Measurements from ENCODE around the gene MYO1D. TPM values are rescaled to one million over a fixed set of nuclear protein-coding genes. Genes with fewer than 3 reads are reported as not detected.

The MYO1D gene
- total and polyA plus RNA-seq, 2 of the 13 experiments (the other 11 are each of a cell fraction or from before 2014, with no cell fraction given), result 13.2 to 17.3 TPM

- Histone ChIP-seq H3K79me2 (ENCODE audit: insufficient read depth, low read length) (no peaks in the 10 kb centered on the region), H2AFZ (ENCODE audit: low read length) (no peak overlapping the region), H3K4me3 (replicated peaks in 1 of 3; ENCODE audit: insufficient read depth in 1 of 3, low read depth in 2 of 3, low read length in 3 of 3) (no peak overlapping the region), H3K4me2 (ENCODE audit: low read depth, low read length) (no peak overlapping the region), H4K20me1 (ENCODE audit: insufficient read depth, low read length) (no peaks in the 10 kb centered on the region; the same call in 1 of the 2 replicates), H3K9ac (ENCODE audit: insufficient read depth, low read depth, low read length) (no peak overlapping the region), H3K9me3 (ENCODE audit: low read length) (no peaks in the 10 kb centered on the region), H3K27me3 (ENCODE audit: control insufficient read depth in 1 of 2, insufficient read depth in 2 of 2, low read length in 2 of 2) (no peaks in the 10 kb centered on the region), H3K27ac (ENCODE audit: extremely low read length, insufficient read depth, low read length) (no peak overlapping the region), H3K36me3 (replicated peaks in 1 of 2; ENCODE audit: control insufficient read depth in 1 of 2, insufficient read depth in 2 of 2, low read length in 2 of 2) (no peaks in the 10 kb centered on the region), H3K4me1 (ENCODE audit: insufficient read depth, low read length) (no peaks in the 10 kb centered on the region)
- ChIA-PET CTCF (ENCODE audit: low intra/inter-chr PET ratio, low total read pairs) (no interaction called here), POLR2A (no interaction called here)
- TF ChIP-seq SP140L (CRISPR knock-in tag; IDR thresholded peaks at IDR 0.05; ENCODE audit: borderline replicate concordance) (no peak), GATA4 (IDR thresholded peaks at IDR 0.05; ENCODE audit: borderline replicate concordance, low read depth) (no peak), PBX2 (CRISPR knock-in tag; IDR thresholded peaks at IDR 0.05) (no peak), ZNF644 (CRISPR knock-in tag; IDR thresholded peaks at IDR 0.05; ENCODE audit: low read depth) (no peak), MAZ (IDR thresholded peaks at IDR 0.05; ENCODE audit: borderline replicate concordance, low read depth, low read length) (no peak), MAZ (CRISPR knock-in tag; IDR thresholded peaks at IDR 0.05; ENCODE audit: low read depth) (no peak), THAP11 (CRISPR knock-in tag; IDR thresholded peaks at IDR 0.05) (no peak), ZNF780A (CRISPR knock-in tag; IDR thresholded peaks at IDR 0.05) (no peak), ZNF562 (CRISPR knock-in tag; IDR thresholded peaks at IDR 0.05; ENCODE audit: borderline replicate concordance) (no peak), IKZF4 (CRISPR knock-in tag; IDR thresholded peaks at IDR 0.05; ENCODE audit: borderline replicate concordance, low read depth, not compliant biosample characterization) (no peak), ZBTB25 (CRISPR knock-in tag; IDR thresholded peaks at IDR 0.05) (no peak)
- in situ Hi-C loops (cut with HindIII; ENCODE audit: extremely low pct_ligation_motif_present, low pct_unique_long_range_greater_than_20kb) (no loop called here), intact Hi-C loops (cut with micrococcal nuclease; ENCODE audit: unreplicated experiment) (no loop called here)
- no TSS peak for BruUV-seq (replicated peaks)
- WGBS (ENCODE audit: low lambda C conversion rate), result 86% methylated on average over 5 of the region's 5 CpGs
- DNase-seq (ENCODE audit: low spot score) (no peak), FAIRE-seq (no peak), ATAC-seq (no peak)
These were observed 22.0 kb downstream of the MYO1D start for GRCh38 chr17:32854832-32855389.

Measured in HepG2 (cell line).